ENCODE results near the gene FMNL2.
A peak's percentile ranks its signal among the peaks of the same experiment; 100 is the strongest.

Gene FMNL2

GRCh38 chr2:152560873-152561595, 226.1 kb downstream of the FMNL2 start (continued):
- TF ChIP-seq ZNF518A (tag by site-specific recombination; conservative IDR thresholded peaks at IDR 0.05; ENCODE audit: low read depth) (no peak), PRDM6 (tag by site-specific recombination; IDR thresholded peaks at IDR 0.05) (no peak), ZNF211 (tag by site-specific recombination; IDR thresholded peaks at IDR 0.05; ENCODE audit: low read depth) (no peak), ZNF645 (tag by site-specific recombination; IDR thresholded peaks at IDR 0.05) (no peak)

- H3K4me1 ChIP-seq (ENCODE audit: control insufficient read depth, insufficient read depth, low read length), result 0 out of 2 replicates have a peak, but pooled peaks cover 5% of the 10 kb centered on the region
- H3K36me3 ChIP-seq (ENCODE audit: control insufficient read depth in 2 of 2, insufficient read depth in 1 of 2, low read length in 2 of 2), result peaks cover 0 to 6% of the 10 kb centered on the region in 2 experiments; a peak in 1 of 3 replicates
- no peak overlapping the region for H3K4me3 ChIP-seq (ENCODE audit: low read depth, low read length)
- POLR2A ChIA-PET, result no interaction called here
- no peaks in the 10 kb centered on the region for H3K9me3 ChIP-seq (ENCODE audit: control insufficient read depth, insufficient read depth, low read depth, low read length)
- no peak overlapping the region for H3K27ac ChIP-seq (ENCODE audit: extremely low read depth, low read depth, low read length)
- TF ChIP-seq ZNF138 (tag by site-specific recombination; IDR thresholded peaks at IDR 0.05; ENCODE audit: borderline replicate concordance) (no peak), ZNF777 (tag by site-specific recombination; IDR thresholded peaks at IDR 0.05; ENCODE audit: borderline replicate concordance) (no peak), PRDM6 (tag by site-specific recombination; IDR thresholded peaks at IDR 0.05) (peak; percentile 56), ZNF10 (tag by site-specific recombination; IDR thresholded peaks at IDR 0.05) (no peak), FEZF1 (tag by site-specific recombination; IDR thresholded peaks at IDR 0.05) (0 out of 2 replicates have a peak, but pooled peaks have one; percentile 19), ZNF473 (tag by site-specific recombination; IDR thresholded peaks at IDR 0.05) (no peak), ZBTB7A (tag by site-specific recombination; IDR thresholded peaks at IDR 0.05; ENCODE audit: low read depth) (no peak), ZNF660 (tag by site-specific recombination; IDR thresholded peaks at IDR 0.05) (no peak), ZNF132 (tag by site-specific recombination; IDR thresholded peaks at IDR 0.05; ENCODE audit: borderline replicate concordance) (no peak), ZNF248 (tag by site-specific recombination; IDR thresholded peaks at IDR 0.05) (no peak), ZNF311 (tag by site-specific recombination; IDR thresholded peaks at IDR 0.05; ENCODE audit: borderline replicate concordance) (no peak), ZNF513 (tag by site-specific recombination; IDR thresholded peaks at IDR 0.05) (no peak), ZBTB10 (tag by site-specific recombination; IDR thresholded peaks at IDR 0.05) (no peak)
- CTCF ChIA-PET, result interaction anchor here (0.6 to 1.2 kb wide), 2 partner anchors 18 to 23 kb away, joined by 3 read pairs; no protein-coding TSS in a partner anchor
These were observed 227.4 kb downstream of the FMNL2 start for GRCh38 chr2:152562198-152562884.

Data from HEK293 (cell line).